Measurements from ENCODE around the gene MIB1.

Gene MIB1

DNA sequence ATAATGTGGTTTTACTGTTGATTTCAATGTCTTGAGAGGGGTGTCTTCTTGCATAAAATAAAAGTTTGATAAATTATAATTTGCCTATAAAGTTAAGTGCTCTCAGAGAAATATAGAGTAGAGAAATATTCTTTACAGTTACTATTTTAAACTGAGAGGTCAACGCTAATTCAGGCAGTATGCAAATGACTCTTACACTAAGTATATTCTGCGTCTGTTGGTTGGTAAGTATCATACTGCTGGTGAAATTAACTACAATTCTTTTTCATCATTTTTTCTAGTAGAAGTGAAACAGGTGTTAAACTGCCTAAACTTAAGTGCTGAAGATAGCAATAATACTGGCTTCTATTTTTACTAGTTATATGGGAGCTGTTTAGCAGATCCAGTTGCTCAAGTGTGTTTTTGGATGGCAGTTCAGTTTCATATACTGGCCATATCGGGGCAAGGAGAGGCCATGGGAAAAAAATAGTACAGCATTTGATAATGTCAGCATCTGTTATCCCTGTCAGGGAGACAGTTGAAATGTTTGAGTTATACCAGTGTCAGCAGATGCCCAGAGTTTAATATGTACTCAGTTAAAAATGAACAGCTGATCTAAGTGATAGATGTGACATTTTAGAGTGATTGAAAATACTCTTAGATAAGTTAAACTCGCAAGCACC, 86.2 kb downstream of the MIB1 start:
- Histone ChIP-seq H3K9ac (ENCODE audit: low read length) (no peak overlapping the region), H3K4me3 (ENCODE audit: low read length) (no peak overlapping the region), H3K36me3 (ENCODE audit: control insufficient read depth, insufficient read depth, low read length) (no peaks in the 10 kb centered on the region), H3K9me3 (ENCODE audit: control insufficient read depth, low read length) (no peaks in the 10 kb centered on the region), H3K4me1 (ENCODE audit: control insufficient read depth, insufficient read depth, low read length) (peaks cover 6% of the 10 kb centered on the region), H3K27me3 (ENCODE audit: control insufficient read depth, insufficient read depth, low read length) (no peaks in the 10 kb centered on the region)

DNA sequence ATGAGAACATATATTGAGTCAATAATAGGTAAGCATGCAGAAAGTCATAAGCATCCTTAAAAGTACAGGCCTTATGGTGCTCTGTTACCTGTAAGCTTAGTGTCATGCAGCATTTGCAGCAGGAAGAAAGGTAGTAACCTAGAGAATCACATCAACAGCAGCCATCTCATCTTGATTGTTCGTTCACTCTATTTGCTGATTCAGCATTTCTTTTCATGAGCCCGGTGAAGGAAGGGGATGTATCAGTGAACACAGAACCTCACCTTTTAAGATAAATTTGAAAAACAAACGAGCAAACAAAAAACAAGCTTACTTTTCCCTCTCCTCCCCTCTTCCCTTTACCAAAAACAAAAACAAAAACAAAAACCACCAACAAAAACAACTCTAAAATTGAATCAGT, 89.9 kb downstream of the MIB1 start:
- H3K4me3 ChIP-seq (ENCODE audit: low read length), result no peak overlapping the region
- peaks cover 6% of the 10 kb centered on the region for H3K4me1 ChIP-seq (ENCODE audit: control insufficient read depth, insufficient read depth, low read length)
- no peak overlapping the region for H3K9ac ChIP-seq (ENCODE audit: low read length)
- no peaks in the 10 kb centered on the region for H3K9me3 ChIP-seq (ENCODE audit: control insufficient read depth, low read length)
- no peaks in the 10 kb centered on the region for H3K36me3 ChIP-seq (ENCODE audit: control insufficient read depth, insufficient read depth, low read length)
- no peaks in the 10 kb centered on the region for H3K27me3 ChIP-seq (ENCODE audit: control insufficient read depth, insufficient read depth, low read length)

DNA sequence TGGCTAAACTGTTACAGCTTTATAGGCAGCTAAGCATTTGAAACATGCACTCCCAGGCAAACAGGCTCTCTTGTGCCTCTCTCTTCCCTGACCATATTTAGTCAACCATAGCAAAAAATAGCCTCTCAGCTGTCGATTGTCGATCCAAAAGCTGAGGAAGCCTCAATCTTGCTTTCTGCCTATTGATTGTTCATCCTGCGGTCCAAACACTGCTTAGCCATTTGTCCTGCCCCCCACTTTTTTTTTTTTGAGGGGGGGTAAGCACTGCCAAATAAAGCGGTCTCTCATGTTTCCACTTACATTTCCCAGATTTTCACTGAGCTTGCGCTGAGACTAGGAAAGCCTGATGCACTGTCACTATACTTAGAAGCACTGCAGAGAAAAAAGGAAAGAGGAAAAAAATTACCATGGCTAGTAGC, 90.8 kb downstream of the MIB1 start:
- H3K4me3 ChIP-seq (ENCODE audit: low read length), result no peak overlapping the region

DNA sequence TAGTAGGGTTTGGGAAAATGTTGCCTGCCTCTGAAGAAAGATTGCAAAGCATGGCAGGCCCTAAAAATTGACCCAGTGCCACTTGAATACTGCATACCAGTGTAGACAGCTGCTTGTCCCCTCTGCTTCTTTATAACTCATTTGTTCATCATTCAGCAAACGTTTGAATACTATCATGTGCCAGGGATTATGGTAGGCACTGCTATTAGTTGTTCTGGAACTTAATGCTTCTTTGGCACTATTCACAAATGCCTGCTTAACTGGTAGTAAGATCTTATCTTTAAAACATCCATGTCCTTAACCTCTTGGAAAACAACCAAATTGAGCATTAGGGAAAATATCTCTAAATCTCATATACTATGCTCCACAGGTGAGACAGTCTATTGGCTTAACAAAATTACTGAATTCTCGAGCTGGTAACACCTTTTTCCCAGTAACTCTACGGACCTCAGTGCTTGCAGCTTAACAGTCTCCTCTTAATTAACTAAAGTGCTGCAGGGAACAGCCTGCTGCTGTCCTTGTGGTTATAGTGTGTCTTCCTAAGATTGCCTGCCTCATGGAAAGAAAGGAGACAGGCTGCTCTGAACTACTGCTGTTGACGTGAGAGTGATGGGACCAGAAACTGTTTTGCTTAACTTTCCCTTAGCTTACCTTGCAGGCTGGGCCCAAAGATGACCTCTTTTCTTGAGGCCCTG, 93.2 kb downstream of the MIB1 start:
- no peaks in the 10 kb centered on the region for H3K27me3 ChIP-seq (ENCODE audit: control insufficient read depth, insufficient read depth, low read length)
- H3K9ac ChIP-seq (ENCODE audit: low read length), result no peak overlapping the region
- no peaks in the 10 kb centered on the region for H3K4me1 ChIP-seq (ENCODE audit: control insufficient read depth, insufficient read depth, low read length)
- H3K36me3 ChIP-seq (ENCODE audit: control insufficient read depth, insufficient read depth, low read length), result no peaks in the 10 kb centered on the region
- H3K4me3 ChIP-seq (ENCODE audit: low read length), result no peak overlapping the region
- H3K9me3 ChIP-seq (ENCODE audit: control insufficient read depth, low read length), result no peaks in the 10 kb centered on the region

More for the DNA sequence above, 90.8 kb downstream of the MIB1 start:
- Histone ChIP-seq H3K27me3 (ENCODE audit: control insufficient read depth, insufficient read depth, low read length) (no peaks in the 10 kb centered on the region), H3K9me3 (ENCODE audit: control insufficient read depth, low read length) (no peaks in the 10 kb centered on the region), H3K36me3 (ENCODE audit: control insufficient read depth, insufficient read depth, low read length) (no peaks in the 10 kb centered on the region), H3K4me1 (ENCODE audit: control insufficient read depth, insufficient read depth, low read length) (no peaks in the 10 kb centered on the region), H3K9ac (ENCODE audit: low read length) (no peak overlapping the region)

DNA sequence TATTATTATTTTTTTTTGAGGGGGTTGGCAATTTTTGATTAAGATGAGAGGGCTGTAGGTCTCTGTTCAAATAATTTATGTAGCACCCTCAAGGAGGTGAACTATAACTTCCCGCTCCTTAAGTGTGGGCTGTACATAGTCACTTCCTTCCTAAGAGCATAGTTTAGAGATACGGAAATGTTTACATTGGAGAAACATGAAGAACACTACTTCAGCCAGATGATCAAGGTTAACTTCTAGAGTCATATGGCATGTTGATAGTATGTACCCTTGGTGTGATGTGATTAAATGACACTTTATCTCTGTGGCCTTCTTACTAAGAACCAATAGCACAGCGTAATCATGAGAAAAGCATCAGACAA, 93.7 kb downstream of the MIB1 start:
- Histone ChIP-seq H3K9ac (ENCODE audit: low read length) (no peak overlapping the region), H3K4me1 (ENCODE audit: control insufficient read depth, insufficient read depth, low read length) (no peaks in the 10 kb centered on the region), H3K36me3 (ENCODE audit: control insufficient read depth, insufficient read depth, low read length) (no peaks in the 10 kb centered on the region), H3K4me3 (ENCODE audit: low read length) (no peak overlapping the region), H3K9me3 (ENCODE audit: control insufficient read depth, low read length) (no peaks in the 10 kb centered on the region), H3K27me3 (ENCODE audit: control insufficient read depth, insufficient read depth, low read length) (no peaks in the 10 kb centered on the region)

DNA sequence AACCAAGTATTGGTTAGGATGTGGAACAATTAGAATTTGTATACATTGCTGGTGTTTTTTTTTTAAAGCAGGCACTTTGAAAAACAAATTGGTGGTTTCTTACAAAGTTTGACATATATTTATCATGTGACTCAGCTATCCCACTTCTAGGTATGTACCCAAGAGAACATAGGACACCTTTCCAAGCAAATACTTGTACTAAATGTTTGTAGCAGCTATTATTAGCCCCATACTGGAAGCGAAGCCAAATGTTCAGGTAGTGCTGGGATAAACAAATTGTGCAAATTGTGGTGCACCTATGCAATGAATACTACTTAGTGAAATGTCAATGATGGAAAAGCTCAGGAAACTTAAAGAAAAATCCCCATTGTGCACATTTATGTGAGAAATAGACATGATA, 101.0 kb downstream of the MIB1 start:
- no peak overlapping the region for H3K4me3 ChIP-seq (ENCODE audit: low read length)
- H3K9me3 ChIP-seq (ENCODE audit: control insufficient read depth, low read length), result no peaks in the 10 kb centered on the region
- H3K4me1 ChIP-seq (ENCODE audit: control insufficient read depth, insufficient read depth, low read length), result no peaks in the 10 kb centered on the region
- H3K9ac ChIP-seq (ENCODE audit: low read length), result no peak overlapping the region
- no peaks in the 10 kb centered on the region for H3K36me3 ChIP-seq (ENCODE audit: control insufficient read depth, insufficient read depth, low read length)
- H3K27me3 ChIP-seq (ENCODE audit: control insufficient read depth, insufficient read depth, low read length), result no peaks in the 10 kb centered on the region

DNA sequence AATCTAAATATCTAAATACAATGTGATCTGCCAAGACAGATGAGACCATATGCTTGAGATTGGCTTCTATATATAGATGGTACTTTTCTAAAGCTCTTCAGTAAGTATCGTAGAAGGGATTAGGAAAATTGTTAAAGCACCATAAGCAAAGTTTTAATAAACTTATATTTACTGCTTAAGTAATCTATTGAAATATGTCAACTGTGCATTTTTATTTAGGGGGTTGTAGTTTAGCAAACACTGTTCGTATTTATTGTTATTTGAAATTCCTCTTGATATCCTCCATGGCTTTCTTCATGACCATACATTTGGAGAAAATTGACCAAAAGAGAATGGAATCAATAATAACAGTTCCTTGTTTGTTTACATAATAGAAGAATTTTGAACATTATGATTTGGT, 102.7 kb downstream of the MIB1 start:
- H3K4me1 ChIP-seq (ENCODE audit: control insufficient read depth, insufficient read depth, low read length), result no peaks in the 10 kb centered on the region
- H3K9ac ChIP-seq (ENCODE audit: low read length), result no peak overlapping the region
- H3K9me3 ChIP-seq (ENCODE audit: control insufficient read depth, low read length), result no peaks in the 10 kb centered on the region
- H3K4me3 ChIP-seq (ENCODE audit: low read length), result no peak overlapping the region
- H3K36me3 ChIP-seq (ENCODE audit: control insufficient read depth, insufficient read depth, low read length), result no peaks in the 10 kb centered on the region
- H3K27me3 ChIP-seq (ENCODE audit: control insufficient read depth, insufficient read depth, low read length), result no peaks in the 10 kb centered on the region

DNA sequence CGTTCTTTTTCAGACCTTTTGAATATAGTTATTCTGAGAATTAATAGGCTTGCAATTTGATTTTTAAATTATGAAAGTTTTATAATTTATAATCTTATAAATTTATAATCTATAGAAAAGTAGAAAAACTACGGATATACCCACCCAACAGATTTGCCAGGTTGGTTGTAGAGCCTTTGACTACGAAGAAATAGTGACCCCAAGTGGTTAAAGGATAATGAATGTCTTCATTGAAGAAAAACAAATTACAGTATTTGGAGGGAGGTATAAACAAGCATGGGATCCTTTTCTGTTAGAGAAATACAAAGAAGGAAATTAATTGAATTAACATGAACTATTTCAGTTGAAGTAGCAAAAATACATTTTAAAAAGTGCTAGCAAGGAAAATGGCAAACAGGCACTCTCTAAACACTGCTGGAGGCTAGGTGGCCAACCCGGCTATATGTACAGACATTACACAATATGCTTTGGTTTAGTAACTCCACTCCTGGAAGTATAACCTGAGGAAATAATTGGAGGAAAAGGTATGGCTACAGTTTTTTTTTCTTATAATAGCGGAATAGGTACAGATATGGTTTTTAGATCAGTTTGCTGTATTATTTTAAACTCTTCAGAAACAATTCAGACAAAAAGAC, 110.9 kb downstream of the MIB1 start:
- Histone ChIP-seq H3K4me3 (ENCODE audit: low read length) (no peak overlapping the region), H3K36me3 (ENCODE audit: control insufficient read depth, insufficient read depth, low read length) (no peaks in the 10 kb centered on the region), H3K27me3 (ENCODE audit: control insufficient read depth, insufficient read depth, low read length) (no peaks in the 10 kb centered on the region), H3K9ac (ENCODE audit: low read length) (no peak overlapping the region), H3K4me1 (ENCODE audit: control insufficient read depth, insufficient read depth, low read length) (no peaks in the 10 kb centered on the region), H3K9me3 (ENCODE audit: control insufficient read depth, low read length) (no peaks in the 10 kb centered on the region)

DNA sequence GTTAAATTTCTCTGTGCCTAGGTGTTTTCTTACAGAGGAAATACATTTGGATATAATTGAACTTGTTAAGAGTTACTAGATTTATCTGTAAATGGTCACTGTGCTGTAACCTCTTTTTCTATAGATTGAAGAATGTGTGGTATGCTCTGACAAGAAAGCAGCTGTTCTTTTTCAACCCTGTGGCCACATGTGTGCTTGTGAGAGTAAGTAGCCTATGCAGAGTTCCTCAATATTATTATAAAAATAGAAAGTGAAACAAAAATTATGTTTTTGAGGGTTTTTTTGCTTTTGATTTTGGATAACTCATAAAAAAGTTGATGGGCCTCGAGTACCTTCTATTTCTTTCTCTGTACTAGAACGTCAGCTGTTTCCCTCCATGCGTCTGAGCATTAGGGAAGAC, 112.4 kb downstream of the MIB1 start:
- no peaks in the 10 kb centered on the region for H3K9me3 ChIP-seq (ENCODE audit: control insufficient read depth, low read length)
- no peaks in the 10 kb centered on the region for H3K36me3 ChIP-seq (ENCODE audit: control insufficient read depth, insufficient read depth, low read length)
- no peak overlapping the region for H3K9ac ChIP-seq (ENCODE audit: low read length)
- H3K4me1 ChIP-seq (ENCODE audit: control insufficient read depth, insufficient read depth, low read length), result no peaks in the 10 kb centered on the region
- H3K27me3 ChIP-seq (ENCODE audit: control insufficient read depth, insufficient read depth, low read length), result no peaks in the 10 kb centered on the region
- H3K4me3 ChIP-seq (ENCODE audit: low read length), result no peak overlapping the region

DNA sequence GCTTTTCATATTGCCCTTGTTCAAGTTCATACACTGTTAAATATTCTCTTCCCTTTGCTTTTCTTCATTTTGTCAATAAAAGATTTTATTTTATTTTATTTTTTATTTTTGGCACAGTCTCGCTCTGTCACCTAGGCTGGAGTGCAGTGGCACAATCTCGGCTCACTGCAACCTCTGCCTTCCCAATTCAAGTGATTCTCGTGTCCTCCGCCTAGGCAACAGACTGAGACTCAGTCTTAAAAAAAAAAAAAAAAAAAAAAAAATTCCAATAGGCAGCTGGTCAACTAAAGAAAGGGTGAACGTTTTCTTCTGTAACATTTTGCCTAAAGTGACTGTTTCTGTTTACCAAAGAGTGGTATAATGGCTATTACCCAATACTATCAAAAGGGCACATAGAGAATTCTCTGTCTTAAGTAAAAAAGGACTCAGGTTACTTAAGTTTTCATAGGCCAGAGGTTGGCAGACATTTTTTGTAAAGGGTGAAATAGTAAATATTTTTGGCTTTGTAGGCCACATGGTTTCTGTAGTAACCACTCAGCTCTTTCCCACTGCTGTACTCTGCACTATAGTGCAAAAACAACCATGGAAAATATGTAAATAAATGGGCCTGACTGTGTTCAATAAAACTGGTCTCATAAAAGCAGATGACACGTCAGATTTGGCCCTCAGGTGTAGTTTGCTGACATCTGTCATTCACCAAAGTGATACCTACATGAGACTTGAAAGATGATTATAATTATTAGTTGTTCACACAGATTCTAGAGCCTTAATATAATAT, 113.4 kb downstream of the MIB1 start:
- Histone ChIP-seq H3K4me1 (ENCODE audit: control insufficient read depth, insufficient read depth, low read length) (no peaks in the 10 kb centered on the region), H3K9ac (ENCODE audit: low read length) (no peak overlapping the region), H3K9me3 (ENCODE audit: control insufficient read depth, low read length) (no peaks in the 10 kb centered on the region), H3K36me3 (ENCODE audit: control insufficient read depth, insufficient read depth, low read length) (no peaks in the 10 kb centered on the region), H3K4me3 (ENCODE audit: low read length) (no peak overlapping the region), H3K27me3 (ENCODE audit: control insufficient read depth, insufficient read depth, low read length) (no peaks in the 10 kb centered on the region)

DNA sequence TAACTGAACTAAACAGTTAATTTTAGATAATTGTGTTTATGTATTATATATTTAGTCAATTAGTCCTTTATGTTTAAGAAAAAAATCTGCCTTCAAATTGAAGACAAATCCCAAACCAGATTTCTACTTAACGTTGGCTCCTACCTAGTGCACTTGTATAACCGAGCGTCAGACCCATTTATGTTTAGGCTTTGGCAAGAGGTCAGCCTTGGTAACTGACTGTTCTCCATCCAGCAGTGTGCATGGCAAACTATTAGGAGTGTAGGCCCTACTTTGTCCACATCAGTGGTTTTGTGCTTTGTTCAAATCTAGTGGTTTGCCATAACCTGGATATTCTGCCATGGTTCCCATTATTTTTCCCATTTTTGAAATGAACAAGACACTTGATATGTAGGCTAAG, 114.8 kb downstream of the MIB1 start:
- H3K9ac ChIP-seq (ENCODE audit: low read length), result no peak overlapping the region
- no peaks in the 10 kb centered on the region for H3K36me3 ChIP-seq (ENCODE audit: control insufficient read depth, insufficient read depth, low read length)
- no peaks in the 10 kb centered on the region for H3K4me1 ChIP-seq (ENCODE audit: control insufficient read depth, insufficient read depth, low read length)
- H3K9me3 ChIP-seq (ENCODE audit: control insufficient read depth, low read length), result no peaks in the 10 kb centered on the region
- no peaks in the 10 kb centered on the region for H3K27me3 ChIP-seq (ENCODE audit: control insufficient read depth, insufficient read depth, low read length)
- no peak overlapping the region for H3K4me3 ChIP-seq (ENCODE audit: low read length)

DNA sequence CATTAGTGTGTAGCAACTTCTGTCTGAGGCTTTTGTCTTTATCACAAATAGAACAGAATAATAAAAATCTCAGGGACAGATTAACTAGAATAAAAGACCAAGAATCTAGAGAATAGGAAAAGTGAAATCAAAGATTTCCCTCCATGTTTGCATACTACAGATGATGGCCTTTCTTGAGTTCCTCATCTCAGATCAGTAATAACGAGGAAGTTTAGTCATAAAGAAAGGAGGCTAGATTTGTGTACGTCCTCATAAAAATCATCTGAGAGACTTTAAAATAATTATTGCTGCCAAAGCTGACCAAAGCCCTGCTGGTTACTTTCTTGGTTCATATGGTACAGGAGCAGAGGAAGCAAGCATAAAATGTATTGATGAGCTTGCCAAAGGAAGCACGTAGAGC, 117.3 kb downstream of the MIB1 start:
- H3K27me3 ChIP-seq (ENCODE audit: control insufficient read depth, insufficient read depth, low read length), result no peaks in the 10 kb centered on the region
- no peak overlapping the region for H3K9ac ChIP-seq (ENCODE audit: low read length)
- H3K36me3 ChIP-seq (ENCODE audit: control insufficient read depth, insufficient read depth, low read length), result no peaks in the 10 kb centered on the region
- H3K9me3 ChIP-seq (ENCODE audit: control insufficient read depth, low read length), result no peaks in the 10 kb centered on the region
- H3K4me1 ChIP-seq (ENCODE audit: control insufficient read depth, insufficient read depth, low read length), result no peaks in the 10 kb centered on the region
- H3K4me3 ChIP-seq (ENCODE audit: low read length), result no peak overlapping the region

Measured in mucosa of stomach (tissue), 1 donor.